ENCODE measurements around the gene BMERB1. TPM values are rescaled to one million over a fixed set of nuclear protein-coding genes. Genes with fewer than 3 reads are reported as not detected.

BMERB1 gene
- 108 TPM for total RNA-seq

GRCh38 chr16:15434425-15435215, at the start of gene BMERB1:
Gene BMERB1, plus strand, starts transcription at chr16:15434588. Its CDS starts 66 bp downstream, at chr16:15434654.

GRCh38 chr16:15395631-15396508, 38.5 kb upstream of the BMERB1 start, which contains the start of gene MPV17L:
Gene MPV17L, plus strand, starts transcription at chr16:15395754. Its CDS starts 144 bp downstream, at chr16:15395898.

Other genes with a start within 250 kb of the BMERB1 start
- gene NPIPA5, start 56.3 kb upstream of the BMERB1 start, total RNA-seq, result 8.1 TPM
- gene MPV17L, start 38.8 kb upstream of the BMERB1 start, total RNA-seq, result 11.3 TPM
- gene MARF1, start 208.6 kb downstream of the BMERB1 start, total RNA-seq, result 64.5 TPM
- 9.1 TPM for gene NDE1, start 215.7 kb downstream of the BMERB1 start, total RNA-seq

Data from parietal lobe (tissue), 1 donor.